ENCODE data around the gene FGFRL1.

Gene FGFRL1

GRCh38 chr4:1031956-1032795 is 20.8 kb downstream of the FGFRL1 start:
- no peak for TF ChIP-seq CTCF (conservative IDR thresholded peaks at IDR 0.05; ENCODE audit: control insufficient read depth, insufficient read depth, low read depth, low read length)

GRCh38 chr4:1032861-1033260 is 21.4 kb downstream of the FGFRL1 start:
- no peak for DNase-seq (ENCODE audit: low read depth)
- H3K4me3 ChIP-seq (ENCODE audit: control insufficient read depth, low read depth, low read length): no peak overlapping the region
- no peak for TF ChIP-seq CTCF (conservative IDR thresholded peaks at IDR 0.05; ENCODE audit: control insufficient read depth, insufficient read depth, low read depth, low read length)

More at GRCh38 chr4:1031956-1032795, 20.8 kb downstream of the FGFRL1 start:
- H3K4me3 ChIP-seq (ENCODE audit: control insufficient read depth, low read depth, low read length): no peak overlapping the region
- DNase-seq (ENCODE audit: low read depth): no peak

- H3K4me3 ChIP-seq (ENCODE audit: control insufficient read depth, low read depth, low read length): no peak overlapping the region
- TF ChIP-seq CTCF (conservative IDR thresholded peaks at IDR 0.05; ENCODE audit: control insufficient read depth, insufficient read depth, low read depth, low read length): no peak
- peak; percentile 49 for DNase-seq (ENCODE audit: low read depth)
These were observed 22.6 kb downstream of the FGFRL1 start for GRCh38 chr4:1033840-1034551.

- H3K4me3 ChIP-seq (ENCODE audit: control insufficient read depth, low read depth, low read length): no peak overlapping the region
- DNase-seq (ENCODE audit: low read depth): no peak
- no peak for TF ChIP-seq CTCF (conservative IDR thresholded peaks at IDR 0.05; ENCODE audit: control insufficient read depth, insufficient read depth, low read depth, low read length)
These were observed 24.1 kb downstream of the FGFRL1 start for GRCh38 chr4:1035510-1035909.

- no peak for TF ChIP-seq CTCF (conservative IDR thresholded peaks at IDR 0.05; ENCODE audit: control insufficient read depth, insufficient read depth, low read depth, low read length)
- no peak for DNase-seq (ENCODE audit: low read depth)
- H3K4me3 ChIP-seq (ENCODE audit: control insufficient read depth, low read depth, low read length): no peak overlapping the region
These were observed 24.7 kb downstream of the FGFRL1 start for GRCh38 chr4:1036095-1036494.

GRCh38 chr4:1036976-1037810 is 25.8 kb downstream of the FGFRL1 start:
- no peak overlapping the region for H3K4me3 ChIP-seq (ENCODE audit: control insufficient read depth, low read depth, low read length)
- DNase-seq (ENCODE audit: low read depth): no peak
- TF ChIP-seq CTCF (conservative IDR thresholded peaks at IDR 0.05; ENCODE audit: control insufficient read depth, insufficient read depth, low read depth, low read length): no peak
